Effector memory CD4-positive, alpha-beta T cell (primary cell): ENCODE data around the gene RAB29.

Experiments
- DNase-seq, 3 donors: peaks; one replicate each; pipeline ENCODE4 v3.0.0-alpha.2; 2020
- H3K27ac ChIP-seq: 2 replicates; pipeline ENCODE4 v1.7.0; 2013; ENCODE audit warnings: mild to moderate bottlenecking, low read length, moderate library complexity; ENCODE audit not compliant: insufficient read depth, poor library complexity, severe bottlenecking
- H3K27me3 ChIP-seq: replicated peaks from 2 replicates; pipeline ENCODE4 v1.7.0; 2013; ENCODE audit warnings: mild to moderate bottlenecking, low read length; ENCODE audit not compliant: insufficient read depth, control insufficient read depth, poor library complexity, severe bottlenecking
- H3K36me3 ChIP-seq: 2 replicates; pipeline ENCODE4 v1.7.0; 2013; ENCODE audit warnings: mild to moderate bottlenecking, low read length, moderate library complexity; ENCODE audit not compliant: control insufficient read depth, insufficient read depth
- H3K4me1 ChIP-seq: 2 replicates; pipeline ENCODE4 v1.7.0; 2013; ENCODE audit warnings: low read length, mild to moderate bottlenecking; ENCODE audit not compliant: control insufficient read depth, insufficient read depth, poor library complexity, severe bottlenecking
- H3K4me3 ChIP-seq: 2 replicates; pipeline ENCODE4 v1.7.0; 2013; ENCODE audit warnings: low read length, low read depth, mild to moderate bottlenecking; ENCODE audit not compliant: insufficient read depth, poor library complexity, severe bottlenecking
- H3K9me3 ChIP-seq: 2 replicates; pipeline ENCODE4 v1.7.0; 2013; ENCODE audit warnings: mild to moderate bottlenecking, low read length, moderate library complexity; ENCODE audit not compliant: control insufficient read depth

Gene RAB29

DNA sequence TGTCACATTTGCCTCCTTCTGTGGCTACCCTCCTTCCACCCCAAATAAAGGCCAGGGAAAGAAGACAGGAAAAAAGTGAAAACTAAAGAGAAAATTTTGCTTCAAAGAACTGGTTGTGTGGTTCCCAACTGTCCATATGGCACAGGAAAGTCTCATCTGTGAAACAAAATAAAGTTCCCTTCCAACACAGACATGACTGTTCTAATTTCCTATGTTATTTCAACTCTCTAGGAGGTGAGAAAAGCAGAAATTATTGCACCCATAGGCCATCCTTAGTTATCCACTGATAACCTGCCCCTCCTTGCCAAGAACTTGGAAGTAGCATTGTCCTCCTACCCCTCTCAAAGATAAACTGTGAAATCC is 8.1 kb upstream of the RAB29 start:
- no peak for DNase-seq
- no peaks in the 10 kb centered on the region for H3K27me3 ChIP-seq
- H3K4me1 ChIP-seq = peaks cover 6% of the 10 kb centered on the region
- no peaks in the 10 kb centered on the region for H3K36me3 ChIP-seq
- no peak overlapping the region for H3K4me3 ChIP-seq
- H3K27ac ChIP-seq = no peak overlapping the region
- no peaks in the 10 kb centered on the region for H3K9me3 ChIP-seq

- no peaks in the 10 kb centered on the region for H3K36me3 ChIP-seq
- H3K27me3 ChIP-seq = no peaks in the 10 kb centered on the region
- DNase-seq = no peak
- H3K9me3 ChIP-seq = no peaks in the 10 kb centered on the region
- H3K27ac ChIP-seq = no peak overlapping the region
- H3K4me1 ChIP-seq = peaks cover 6% of the 10 kb centered on the region
- H3K4me3 ChIP-seq = no peak overlapping the region
These were observed 7.5 kb upstream of the RAB29 start for GRCh38 chr1:205782627-205783432.

- H3K36me3 ChIP-seq = no peaks in the 10 kb centered on the region
- no peaks in the 10 kb centered on the region for H3K9me3 ChIP-seq
- H3K27ac ChIP-seq = no peak overlapping the region
- DNase-seq = no peak
- no peaks in the 10 kb centered on the region for H3K27me3 ChIP-seq
- H3K4me3 ChIP-seq = no peak overlapping the region
- peaks cover 14% of the 10 kb centered on the region for H3K4me1 ChIP-seq
These were observed 5.1 kb upstream of the RAB29 start for GRCh38 chr1:205780335-205780734.

DNA sequence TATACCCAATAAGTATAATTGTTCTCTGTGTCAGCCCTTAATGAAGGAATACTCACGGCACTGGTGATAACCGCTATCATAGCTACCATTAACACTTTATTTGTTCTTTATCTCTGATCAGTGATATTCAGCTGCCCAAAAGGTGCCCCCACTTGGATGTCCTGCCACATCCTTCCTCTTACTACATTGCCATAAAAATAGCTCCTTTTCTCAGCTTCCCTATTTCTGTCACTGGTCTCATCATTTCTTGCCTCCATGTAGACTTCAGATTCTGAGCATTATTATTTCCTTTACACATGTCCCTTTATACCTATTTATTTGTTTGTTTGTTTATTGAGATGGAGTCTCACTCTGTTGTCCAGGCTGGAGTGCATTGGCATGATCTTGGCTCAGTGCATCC is 2.7 kb upstream of the RAB29 start:
- H3K27ac ChIP-seq = no peak overlapping the region
- no peak for DNase-seq
- peaks cover 17% of the 10 kb centered on the region for H3K4me1 ChIP-seq

GRCh38 chr1:205775717-205776056 is 405 bp upstream of the RAB29 start:
- no peaks in the 10 kb centered on the region for H3K9me3 ChIP-seq
- peak overlapping the region; percentile 76 for H3K4me3 ChIP-seq
- DNase-seq = no peak
- H3K27me3 ChIP-seq = no peaks in the 10 kb centered on the region
- H3K36me3 ChIP-seq = peaks cover 1% of the 10 kb centered on the region
- peak overlapping the region; percentile 94 for H3K27ac ChIP-seq
- H3K4me1 ChIP-seq = peaks cover 19% of the 10 kb centered on the region

More for the DNA sequence above, 2.7 kb upstream of the RAB29 start:
- no peaks in the 10 kb centered on the region for H3K36me3 ChIP-seq
- no peaks in the 10 kb centered on the region for H3K27me3 ChIP-seq
- H3K9me3 ChIP-seq = no peaks in the 10 kb centered on the region
- H3K4me3 ChIP-seq = no peak overlapping the region

DNA sequence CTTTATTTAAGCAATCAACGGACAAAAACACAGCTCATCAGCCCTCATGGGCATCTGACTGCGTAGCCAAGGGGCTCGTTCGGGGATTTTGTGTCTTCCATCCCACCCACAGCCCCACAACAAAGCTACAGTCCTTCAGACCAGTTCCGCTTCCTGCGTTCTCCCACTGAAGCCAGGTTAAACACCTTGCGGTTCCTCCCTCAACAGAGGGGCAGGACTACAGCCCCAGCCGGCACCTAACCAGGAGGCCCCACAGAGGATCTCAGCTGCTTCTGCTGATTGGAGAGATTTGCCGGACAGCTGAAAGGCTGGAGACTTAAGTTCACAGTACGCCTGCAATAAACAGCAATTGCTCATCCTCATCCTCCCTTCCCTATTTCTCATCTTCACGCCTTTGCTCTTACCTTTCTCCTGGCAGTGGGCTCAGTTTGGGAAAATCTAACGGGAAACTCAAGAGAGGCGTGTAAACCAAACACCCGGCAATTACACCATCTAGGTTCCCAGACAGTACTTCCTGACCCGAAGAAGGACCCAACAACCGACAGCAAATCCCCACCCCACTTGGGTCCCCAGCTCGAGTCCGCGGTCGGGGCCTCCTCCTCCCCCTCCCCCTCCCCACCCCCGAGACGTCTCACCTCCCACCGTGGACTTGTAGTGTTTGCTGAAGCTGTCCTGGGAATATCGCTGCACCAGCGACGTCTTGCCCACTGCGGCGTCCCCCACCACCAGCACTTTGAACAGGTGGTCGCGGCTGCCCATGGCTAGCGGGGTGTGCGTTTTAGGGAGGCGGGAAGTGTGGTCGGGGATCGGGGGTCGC is 876 bp downstream of the RAB29 start:
- peak; percentile 36 to 53 (median 46) for DNase-seq
- Histone ChIP-seq H3K4me1 (peaks cover 19% of the 10 kb centered on the region), H3K27me3 (no peaks in the 10 kb centered on the region), H3K9me3 (no peaks in the 10 kb centered on the region), H3K27ac (peak overlapping the region; percentile 94), H3K4me3 (peak overlapping the region; percentile 76), H3K36me3 (peaks cover 14% of the 10 kb centered on the region)

DNA sequence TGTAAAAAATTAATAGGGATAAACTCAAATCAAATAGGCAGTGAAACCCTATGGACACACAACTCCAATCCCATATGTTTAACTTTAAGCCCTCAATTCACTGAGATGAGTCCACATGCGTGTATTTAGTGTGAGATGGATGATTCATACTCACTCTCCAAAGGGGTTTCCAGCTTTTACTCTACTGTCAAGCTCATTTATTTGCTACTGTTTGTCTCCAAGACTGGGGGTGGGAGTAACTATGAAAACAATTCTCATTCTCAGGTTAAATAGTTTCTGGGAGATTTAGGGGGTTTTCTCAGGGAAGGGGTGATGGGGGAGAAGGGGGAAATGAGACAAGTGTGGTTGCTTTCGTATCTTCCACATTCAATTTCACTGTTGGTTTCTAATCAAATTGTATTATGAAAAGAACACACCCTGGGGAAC is 2.7 kb downstream of the RAB29 start:
- no peak overlapping the region for H3K4me3 ChIP-seq
- H3K4me1 ChIP-seq = peaks cover 19% of the 10 kb centered on the region
- no peaks in the 10 kb centered on the region for H3K9me3 ChIP-seq
- H3K27me3 ChIP-seq = no peaks in the 10 kb centered on the region
- peaks cover 17% of the 10 kb centered on the region for H3K36me3 ChIP-seq
- DNase-seq = no peak
- H3K27ac ChIP-seq = no peak overlapping the region

- Histone ChIP-seq H3K36me3 (peaks cover 17% of the 10 kb centered on the region), H3K27ac (no peak overlapping the region), H3K27me3 (no peaks in the 10 kb centered on the region), H3K4me3 (no peak overlapping the region), H3K4me1 (peaks cover 13% of the 10 kb centered on the region), H3K9me3 (no peaks in the 10 kb centered on the region)
- DNase-seq = no peak
These were observed 4.7 kb downstream of the RAB29 start for GRCh38 chr1:205770618-205771017.

GRCh38 chr1:205769641-205770365 is 5.5 kb downstream of the RAB29 start:
- Histone ChIP-seq H3K27me3 (no peaks in the 10 kb centered on the region), H3K9me3 (no peaks in the 10 kb centered on the region), H3K36me3 (peaks cover 17% of the 10 kb centered on the region), H3K4me1 (peaks cover 11% of the 10 kb centered on the region), H3K27ac (no peak overlapping the region), H3K4me3 (no peak overlapping the region)
- DNase-seq = no peak

- Histone ChIP-seq H3K27ac (no peak overlapping the region), H3K27me3 (no peaks in the 10 kb centered on the region), H3K36me3 (peaks cover 17% of the 10 kb centered on the region), H3K4me3 (no peak overlapping the region), H3K4me1 (peaks cover 7% of the 10 kb centered on the region), H3K9me3 (no peaks in the 10 kb centered on the region)
- no peak for DNase-seq
These were observed 8.0 kb downstream of the RAB29 start for GRCh38 chr1:205767248-205767647.
